NCI-H146 treated with DMSO at 0.1 percent for 48 hours (cell line): ENCODE results near the gene CHRD.
A peak's percentile ranks its signal among the peaks of the same experiment; 100 is the strongest.

Source experiments
- DNase-seq: peaks from one replicate; lab custom pipeline; 2025; ENCODE audit not compliant: unreplicated experiment; lab: John Stamatoyannopoulos, UW

CHRD gene

GRCh38 chr3:184360929-184361531 lies 18.8 kb upstream of the CHRD start:
- no peak for DNase-seq

- DNase-seq = peak; percentile 66
These were observed 18.3 kb upstream of the CHRD start, which contains the start of the genes CLCN2 and POLR2H for GRCh38 chr3:184361532-184361931. Gene CLCN2, minus strand, starts transcription at chr3:184361605. Its CDS starts 126 bp downstream, at chr3:184361479. Gene POLR2H, plus strand, starts transcription at chr3:184361710. Its CDS starts 1,783 bp downstream, at chr3:184363493.

- DNase-seq = peak; percentile 91
These were observed 17.8 kb upstream of the CHRD start for GRCh38 chr3:184361932-184362667.

- peak; percentile 99 for DNase-seq
These were observed 16.9 kb upstream of the CHRD start for GRCh38 chr3:184362668-184363546.

- DNase-seq = no peak
These were observed 13.1 kb upstream of the CHRD start for GRCh38 chr3:184366619-184367289.

GRCh38 chr3:184368116-184368515 lies 11.7 kb upstream of the CHRD start:
- no peak for DNase-seq

GRCh38 chr3:184368586-184369183 lies 11.2 kb upstream of the CHRD start:
- DNase-seq = no peak

GRCh38 chr3:184371570-184372018 lies 8.3 kb upstream of the CHRD start:
- peak; percentile 97 for DNase-seq

GRCh38 chr3:184372296-184372821 lies 7.5 kb upstream of the CHRD start:
- no peak for DNase-seq

GRCh38 chr3:184372911-184373310 lies 6.9 kb upstream of the CHRD start:
- DNase-seq = no peak

- DNase-seq = no peak
These were observed 6.4 kb upstream of the CHRD start for GRCh38 chr3:184373422-184373821.

GRCh38 chr3:184375747-184376461 lies 4.0 kb upstream of the CHRD start:
- DNase-seq = no peak

- DNase-seq = peak; percentile 68
These were observed 2.5 kb upstream of the CHRD start for GRCh38 chr3:184377374-184377773.

- no peak for DNase-seq
These were observed 1.9 kb upstream of the CHRD start, which contains the start of gene THPO for GRCh38 chr3:184377882-184378445. Gene THPO, minus strand, starts transcription at chr3:184378207. Its CDS starts 1,948 bp downstream, at chr3:184376259.

- no peak for DNase-seq
These were observed 1.1 kb upstream of the CHRD start for GRCh38 chr3:184378651-184379357.

GRCh38 chr3:184380185-184380626 lies 352 bp downstream of the CHRD start:
- DNase-seq = peak; percentile 29

- DNase-seq = no peak
These were observed 890 bp downstream of the CHRD start for GRCh38 chr3:184380627-184381260.
